GM12875 (cell line): Measurements from ENCODE around the gene COPZ1.

Source experiments
- H3K4me3 ChIP-seq: one replicate; pipeline ENCODE4 v1.5.1; 2011; ENCODE audit warnings: low read depth, low read length, control low read depth
- TF ChIP-seq, protein P1 (sequence below): IDR thresholded peaks from 2 replicates; pipeline ENCODE4 v1.5.1; 2011; ENCODE audit warnings: low read depth, mild to moderate bottlenecking, control low read depth, inconsistent platforms, low read length, moderate library complexity, borderline replicate concordance; ENCODE audit not compliant: insufficient read depth

The COPZ1 gene

DNA sequence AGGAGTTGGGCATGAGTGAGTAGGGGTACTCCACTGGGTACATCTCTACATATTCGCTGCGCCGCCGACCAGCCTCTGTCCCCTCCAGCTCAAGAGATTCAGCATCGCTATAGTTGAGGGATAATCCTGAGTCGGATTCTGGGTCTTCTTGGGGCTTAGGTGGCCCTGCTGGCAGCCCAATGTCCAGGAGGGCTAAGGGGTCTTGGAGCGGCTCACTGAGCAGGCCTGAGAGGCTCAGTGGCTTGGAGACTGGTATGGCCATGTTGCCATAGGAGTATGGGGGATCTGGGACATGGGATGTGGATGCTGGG is 32.0 kb upstream of the COPZ1 start:
- TF ChIP-seq, protein P1, sequence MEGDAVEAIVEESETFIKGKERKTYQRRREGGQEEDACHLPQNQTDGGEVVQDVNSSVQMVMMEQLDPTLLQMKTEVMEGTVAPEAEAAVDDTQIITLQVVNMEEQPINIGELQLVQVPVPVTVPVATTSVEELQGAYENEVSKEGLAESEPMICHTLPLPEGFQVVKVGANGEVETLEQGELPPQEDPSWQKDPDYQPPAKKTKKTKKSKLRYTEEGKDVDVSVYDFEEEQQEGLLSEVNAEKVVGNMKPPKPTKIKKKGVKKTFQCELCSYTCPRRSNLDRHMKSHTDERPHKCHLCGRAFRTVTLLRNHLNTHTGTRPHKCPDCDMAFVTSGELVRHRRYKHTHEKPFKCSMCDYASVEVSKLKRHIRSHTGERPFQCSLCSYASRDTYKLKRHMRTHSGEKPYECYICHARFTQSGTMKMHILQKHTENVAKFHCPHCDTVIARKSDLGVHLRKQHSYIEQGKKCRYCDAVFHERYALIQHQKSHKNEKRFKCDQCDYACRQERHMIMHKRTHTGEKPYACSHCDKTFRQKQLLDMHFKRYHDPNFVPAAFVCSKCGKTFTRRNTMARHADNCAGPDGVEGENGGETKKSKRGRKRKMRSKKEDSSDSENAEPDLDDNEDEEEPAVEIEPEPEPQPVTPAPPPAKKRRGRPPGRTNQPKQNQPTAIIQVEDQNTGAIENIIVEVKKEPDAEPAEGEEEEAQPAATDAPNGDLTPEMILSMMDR, result no peak

DNA sequence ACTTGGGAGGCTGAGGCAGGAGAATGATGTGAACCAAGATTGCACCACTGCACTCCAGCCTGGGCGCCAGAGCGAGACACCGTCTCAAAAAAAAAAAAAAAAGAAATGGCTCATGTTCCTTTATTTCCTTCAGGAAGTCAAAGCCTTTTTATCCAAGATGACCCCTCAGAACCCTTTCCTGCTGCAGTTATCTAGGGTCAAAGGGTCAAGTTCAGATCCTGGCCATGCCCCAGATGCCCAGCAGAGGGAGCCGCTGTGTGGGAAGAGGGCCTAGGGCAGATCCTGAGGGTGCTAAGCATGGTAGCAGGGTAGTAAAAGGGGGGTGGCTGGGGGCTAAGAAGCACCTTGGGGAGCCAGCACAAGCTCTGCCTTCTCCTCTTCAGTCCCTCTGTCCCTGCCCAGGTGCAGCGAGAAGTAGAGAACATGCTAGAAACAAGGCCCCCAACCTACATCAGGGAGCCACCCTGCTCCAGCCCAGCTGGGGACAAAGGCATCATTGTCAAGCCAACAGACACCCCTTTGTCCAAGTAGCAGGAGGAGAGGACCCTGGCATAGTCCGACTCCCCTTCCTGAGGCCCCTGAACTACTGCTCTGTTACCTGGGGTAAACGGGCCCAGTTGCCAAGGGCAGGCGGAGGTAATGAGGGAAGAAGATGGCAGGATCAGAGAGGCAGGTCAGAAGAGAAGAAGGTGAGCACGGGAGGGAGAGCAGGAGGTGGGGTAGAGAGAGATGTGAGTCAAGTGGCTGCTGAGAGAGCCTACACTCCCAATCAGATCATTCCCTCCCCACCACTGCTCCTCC is 30.6 kb upstream of the COPZ1 start:
- TF ChIP-seq, protein P1, result peak; percentile 90
- H3K4me3 ChIP-seq, result no peak overlapping the region

More for the DNA sequence above, 32.0 kb upstream of the COPZ1 start:
- no peak overlapping the region for H3K4me3 ChIP-seq

DNA sequence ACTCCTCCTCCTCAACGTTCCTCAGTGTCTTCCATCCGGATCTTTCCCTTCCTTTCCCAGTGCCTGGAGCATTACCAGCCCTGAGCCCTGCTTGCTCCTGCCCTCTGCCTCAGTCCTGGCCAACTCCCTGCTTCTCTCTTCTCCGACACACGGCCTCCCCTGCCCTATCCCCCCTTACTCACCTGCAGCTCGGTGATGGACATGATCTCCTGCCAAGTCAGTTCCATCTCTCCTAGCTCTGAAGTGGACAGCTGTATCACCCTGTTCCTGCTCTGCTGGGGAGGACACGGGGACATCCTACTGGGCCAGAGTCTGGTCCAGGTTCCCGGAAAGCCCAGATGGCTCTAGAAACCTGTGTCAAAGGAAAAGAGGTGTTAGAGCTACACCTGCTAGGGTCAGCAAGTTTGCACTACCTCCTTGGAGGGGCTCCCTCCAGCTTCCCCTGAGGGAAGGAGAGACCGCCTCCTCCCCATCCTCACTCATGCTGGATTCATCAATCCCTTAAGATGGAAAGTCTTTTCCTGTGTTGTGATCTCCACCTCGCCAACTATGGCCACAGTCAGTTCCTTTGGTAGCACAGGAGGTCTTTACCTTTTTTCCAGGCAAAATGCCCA is 29.9 kb upstream of the COPZ1 start:
- TF ChIP-seq, protein P1, result no peak
- H3K4me3 ChIP-seq, result no peak overlapping the region

DNA sequence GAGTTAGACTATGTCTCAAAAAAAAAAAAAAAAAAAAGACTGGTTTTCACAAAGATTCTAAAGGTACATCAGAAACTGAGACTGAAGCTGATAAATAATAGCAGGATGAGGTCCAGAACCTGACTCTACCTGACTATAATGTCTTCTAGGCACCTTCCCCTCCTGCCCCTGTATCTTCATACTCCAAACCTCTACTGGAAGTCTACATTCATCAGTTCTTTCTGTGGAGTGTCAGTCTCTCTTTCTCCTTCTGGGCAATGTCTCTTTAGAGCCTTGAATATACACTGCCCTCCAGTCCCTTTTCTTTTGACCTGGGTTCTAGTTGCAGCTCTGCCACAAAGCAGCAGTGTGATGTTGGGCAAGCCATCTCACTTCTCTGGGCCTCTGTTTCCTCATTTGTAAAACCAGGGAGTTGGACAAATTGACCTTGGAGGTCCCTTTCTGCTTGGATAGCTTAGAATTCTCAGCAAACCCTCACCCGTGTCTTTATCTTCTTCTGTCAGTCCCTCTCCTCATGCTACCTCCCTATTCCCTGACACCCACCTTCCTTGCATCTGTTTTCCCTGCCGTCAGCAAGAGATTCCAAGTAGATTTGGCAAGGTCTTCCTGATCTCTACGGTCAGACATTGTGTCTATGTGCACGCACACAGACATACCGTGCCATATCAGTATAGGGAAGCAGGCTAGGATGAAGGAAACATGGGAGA is 28.4 kb upstream of the COPZ1 start:
- no peak overlapping the region for H3K4me3 ChIP-seq
- TF ChIP-seq, protein P1, result no peak

DNA sequence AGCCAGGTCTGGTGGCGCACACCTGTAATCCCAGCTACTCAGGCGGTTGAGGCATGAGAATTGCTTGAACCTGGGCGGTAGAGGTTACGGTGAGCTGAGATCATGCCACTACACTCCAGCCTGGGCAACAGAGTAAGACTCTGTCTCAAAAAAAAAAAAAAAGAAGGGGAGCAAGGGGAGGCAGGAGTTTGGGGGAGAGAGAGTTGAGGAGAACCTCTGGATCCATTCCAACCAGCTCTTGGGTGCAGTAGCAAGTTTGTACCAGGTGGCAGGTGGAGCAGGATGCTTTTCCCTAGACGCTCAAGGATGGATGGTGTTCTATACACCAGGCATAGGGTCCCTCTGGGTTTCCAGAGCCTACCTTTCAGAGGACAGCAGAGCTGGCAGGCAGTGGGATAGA is 26.0 kb upstream of the COPZ1 start:
- no peak overlapping the region for H3K4me3 ChIP-seq
- TF ChIP-seq, protein P1, result no peak

DNA sequence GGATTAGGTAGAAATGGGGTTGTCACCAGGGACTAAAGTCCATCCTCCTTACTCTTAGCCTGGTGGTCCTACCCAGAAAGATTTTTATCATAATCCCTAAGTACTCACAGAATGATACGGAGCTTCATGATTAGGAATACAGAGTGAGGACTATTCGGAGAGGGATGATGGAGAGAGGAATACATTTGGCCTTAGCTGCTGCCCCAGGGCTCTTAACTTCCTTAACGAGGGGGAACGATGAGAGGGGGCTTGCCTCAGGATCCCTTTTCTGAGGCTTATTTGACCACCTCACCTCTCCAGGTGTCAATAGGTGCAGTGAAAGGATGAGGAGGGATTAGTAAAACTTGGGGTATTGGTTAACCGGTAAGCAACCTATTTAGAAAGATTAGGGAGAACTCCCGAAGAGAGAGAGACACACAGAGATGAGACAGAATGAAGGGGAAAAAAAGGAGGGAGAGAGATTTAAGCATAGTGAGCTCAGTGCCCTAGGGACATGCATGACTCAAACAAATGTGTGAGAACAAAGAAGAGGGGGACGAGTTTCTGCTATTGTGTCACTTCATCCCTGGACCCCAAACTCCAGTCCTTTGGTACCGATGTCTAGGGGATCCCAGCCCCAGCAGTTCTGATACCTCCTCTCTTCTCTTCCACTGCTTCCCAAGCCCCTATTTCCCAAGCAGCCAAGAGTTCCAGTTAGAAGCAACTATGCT is 25.3 kb upstream of the COPZ1 start:
- TF ChIP-seq, protein P1, result no peak
- no peak overlapping the region for H3K4me3 ChIP-seq
